Fibroblast of mammary gland (primary cell): ENCODE results near the gene VPS13C.

Experiments
- DNase-seq: peaks from one replicate; pipeline ENCODE4 v3.0.0-alpha.2; 2010; ENCODE audit warnings: low read depth
- H3K4me3 ChIP-seq: 2 replicates; pipeline ENCODE4 v1.5.1; 2011; ENCODE audit warnings: low read depth, mild to moderate bottlenecking, low read length, moderate library complexity; ENCODE audit not compliant: control insufficient read depth
- CTCF ChIP-seq: conservative IDR thresholded peaks from 2 replicates; pipeline ENCODE4 v1.5.1; 2011; ENCODE audit warnings: low read depth, low read length, inconsistent platforms; ENCODE audit not compliant: control insufficient read depth, insufficient read depth

The VPS13C gene

DNA sequence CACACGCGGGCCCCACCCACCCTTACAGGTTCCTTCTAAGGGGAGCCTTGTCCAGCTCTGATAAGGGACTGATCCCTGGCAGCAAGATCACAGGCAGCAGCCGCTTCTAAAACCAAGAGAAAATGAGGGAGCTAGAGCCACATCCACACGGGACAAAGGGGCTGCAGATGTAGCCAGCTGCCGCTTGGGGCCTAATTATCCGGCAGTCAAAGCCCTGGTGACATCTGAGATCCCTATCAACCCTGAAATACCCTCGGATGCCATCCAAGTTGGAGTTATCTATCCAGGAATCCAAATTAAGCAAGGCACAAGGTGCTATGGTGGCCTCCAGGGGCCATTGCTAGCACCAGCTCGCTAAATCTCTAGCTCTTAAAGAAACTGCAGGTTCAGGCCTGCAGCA, 248.3 kb downstream of the VPS13C start:
- H3K4me3 ChIP-seq, result no peak overlapping the region
- no peak for DNase-seq
- TF ChIP-seq CTCF, result no peak

- H3K4me3 ChIP-seq, result no peak overlapping the region
- no peak for TF ChIP-seq CTCF
- no peak for DNase-seq
Observed at GRCh38 chr15:61809216-61809615, 251.0 kb downstream of the VPS13C start.

DNA sequence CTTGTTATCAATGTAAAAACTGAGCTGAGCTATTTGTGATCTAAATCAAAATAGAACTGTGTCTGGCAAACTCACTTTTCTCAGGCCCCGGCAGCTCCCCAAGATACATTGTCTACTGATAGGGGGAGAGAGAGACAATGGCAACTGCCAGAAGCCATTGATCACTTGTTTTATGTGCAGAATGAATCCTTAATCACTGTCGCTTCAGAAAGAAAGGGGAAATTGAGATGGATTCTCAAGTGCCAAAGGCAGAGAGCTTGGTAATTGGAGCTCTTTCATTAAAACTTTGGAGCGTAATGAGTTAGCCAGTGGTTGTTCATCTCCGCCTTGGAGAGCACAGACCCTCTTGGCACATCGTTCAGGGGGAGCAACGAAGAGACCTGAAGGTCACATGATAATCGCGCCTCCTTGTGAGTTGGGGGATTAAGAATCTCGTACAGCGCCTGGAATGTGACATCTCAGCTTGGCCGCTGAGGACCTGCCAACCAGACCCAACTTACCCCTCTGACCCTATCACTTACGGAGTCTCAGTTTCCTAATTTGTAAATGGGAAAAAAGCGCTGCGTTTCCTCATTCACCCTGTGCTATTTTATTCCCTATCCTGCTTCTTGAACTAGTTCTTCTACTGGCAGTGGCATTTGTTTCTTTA, 252.8 kb downstream of the VPS13C start:
- no peak overlapping the region for H3K4me3 ChIP-seq
- TF ChIP-seq CTCF, result no peak
- no peak for DNase-seq
